VCaP (cell line): ENCODE measurements around the gene PSTPIP1.
"Not testable (repeated sequence)": the region's sequence is repeated elsewhere in the genome, so short reads cannot be mapped to it uniquely, and the experiment has no call there.

ENCODE experiments used
- H3K27ac ChIP-seq: fragments of 450-650 bp; 2 replicates; pipeline ENCODE4 v1.5.1; 2017
- CTCF ChIP-seq: fragments of 450-650 bp; conservative IDR thresholded peaks from 2 replicates; pipeline ENCODE4 v1.5.1; 2017; ENCODE audit warnings: mild to moderate bottlenecking, moderate library complexity

The PSTPIP1 gene

GRCh38 chr15:76962337-76963013, 32.5 kb upstream of the PSTPIP1 start:
- peak overlapping the region; percentile 80 for H3K27ac ChIP-seq
- no peak for TF ChIP-seq CTCF

- peak overlapping the region; percentile 80; the same call in 1 of the 2 replicates for H3K27ac ChIP-seq
- no peak for TF ChIP-seq CTCF
Measured at GRCh38 chr15:76963596-76963995, 31.3 kb upstream of the PSTPIP1 start.

- peak overlapping the region; percentile 80; the same call in 1 of the 2 replicates for H3K27ac ChIP-seq
- TF ChIP-seq CTCF = no peak
Measured at GRCh38 chr15:76964157-76964556, 30.8 kb upstream of the PSTPIP1 start.

- not testable (repeated sequence) for H3K27ac ChIP-seq
Measured at GRCh38 chr15:76966051-76966450, 28.9 kb upstream of the PSTPIP1 start.

GRCh38 chr15:76967067-76967466, 27.9 kb upstream of the PSTPIP1 start:
- no peak overlapping the region for H3K27ac ChIP-seq
- TF ChIP-seq CTCF = no peak

- no peak overlapping the region for H3K27ac ChIP-seq
- no peak for TF ChIP-seq CTCF
Measured at GRCh38 chr15:76968306-76968705, 26.6 kb upstream of the PSTPIP1 start.

- H3K27ac ChIP-seq = no peak overlapping the region
- no peak for TF ChIP-seq CTCF
Measured at GRCh38 chr15:76972389-76973361, 22.3 kb upstream of the PSTPIP1 start.
